ENCODE measurements around the gene ISY1. TPM values are rescaled to one million over a fixed set of nuclear protein-coding genes. Genes with fewer than 3 reads are reported as not detected.
A peak's percentile ranks its signal among the peaks of the same experiment; 100 is the strongest.
"Not testable (repeated sequence)": the region's sequence is repeated elsewhere in the genome, so short reads cannot be mapped to it uniquely, and the experiment has no call there.

ISY1 gene
- total RNA-seq, 2 donors from 2014 or later: 9.3 to 12.5 TPM

DNA sequence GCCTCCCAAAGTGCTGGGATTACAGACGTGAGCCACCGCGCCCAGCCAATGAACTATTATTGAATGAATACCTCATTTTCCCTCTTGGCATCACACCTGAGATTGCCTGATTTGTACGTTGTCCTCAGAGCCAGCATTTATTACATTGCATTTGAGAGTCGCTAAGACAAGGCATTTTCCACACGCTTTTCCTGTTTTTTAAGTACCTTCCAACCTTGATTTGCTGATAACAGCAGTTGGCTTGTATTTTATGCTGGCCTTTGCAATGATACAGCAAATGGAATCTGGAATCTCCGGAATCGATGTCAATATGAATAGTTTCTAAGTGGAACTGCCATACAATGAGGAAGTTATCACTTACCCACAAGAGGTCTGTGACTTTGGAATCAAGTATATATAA, 38.5 kb upstream of the ISY1 start:
- Histone ChIP-seq H3K4me3 (no peak overlapping the region), H3K9me3 (no peaks in the 10 kb centered on the region), H3K27ac (no peak overlapping the region), H3K36me3 (replicated peaks in 1 of 2; ENCODE audit: insufficient read depth in 1 of 2, low read depth in 2 of 2) (no peaks in the 10 kb centered on the region), H3K27me3 (no peaks in the 10 kb centered on the region), H3K4me1 (no peaks in the 10 kb centered on the region)
- intact Hi-C loops (cut with DNase I): no loop called here
- ATAC-seq (no peak), DNase-seq (no peak)
- WGBS, 2 donors: 81% methylated on average over 8 of the region's 8 CpGs
- TF ChIP-seq, protein P1, sequence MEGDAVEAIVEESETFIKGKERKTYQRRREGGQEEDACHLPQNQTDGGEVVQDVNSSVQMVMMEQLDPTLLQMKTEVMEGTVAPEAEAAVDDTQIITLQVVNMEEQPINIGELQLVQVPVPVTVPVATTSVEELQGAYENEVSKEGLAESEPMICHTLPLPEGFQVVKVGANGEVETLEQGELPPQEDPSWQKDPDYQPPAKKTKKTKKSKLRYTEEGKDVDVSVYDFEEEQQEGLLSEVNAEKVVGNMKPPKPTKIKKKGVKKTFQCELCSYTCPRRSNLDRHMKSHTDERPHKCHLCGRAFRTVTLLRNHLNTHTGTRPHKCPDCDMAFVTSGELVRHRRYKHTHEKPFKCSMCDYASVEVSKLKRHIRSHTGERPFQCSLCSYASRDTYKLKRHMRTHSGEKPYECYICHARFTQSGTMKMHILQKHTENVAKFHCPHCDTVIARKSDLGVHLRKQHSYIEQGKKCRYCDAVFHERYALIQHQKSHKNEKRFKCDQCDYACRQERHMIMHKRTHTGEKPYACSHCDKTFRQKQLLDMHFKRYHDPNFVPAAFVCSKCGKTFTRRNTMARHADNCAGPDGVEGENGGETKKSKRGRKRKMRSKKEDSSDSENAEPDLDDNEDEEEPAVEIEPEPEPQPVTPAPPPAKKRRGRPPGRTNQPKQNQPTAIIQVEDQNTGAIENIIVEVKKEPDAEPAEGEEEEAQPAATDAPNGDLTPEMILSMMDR (IDR thresholded peaks at IDR 0.05): no peak
- no peak for TF ChIP-seq POLR2A (IDR thresholded peaks at IDR 0.05)

DNA sequence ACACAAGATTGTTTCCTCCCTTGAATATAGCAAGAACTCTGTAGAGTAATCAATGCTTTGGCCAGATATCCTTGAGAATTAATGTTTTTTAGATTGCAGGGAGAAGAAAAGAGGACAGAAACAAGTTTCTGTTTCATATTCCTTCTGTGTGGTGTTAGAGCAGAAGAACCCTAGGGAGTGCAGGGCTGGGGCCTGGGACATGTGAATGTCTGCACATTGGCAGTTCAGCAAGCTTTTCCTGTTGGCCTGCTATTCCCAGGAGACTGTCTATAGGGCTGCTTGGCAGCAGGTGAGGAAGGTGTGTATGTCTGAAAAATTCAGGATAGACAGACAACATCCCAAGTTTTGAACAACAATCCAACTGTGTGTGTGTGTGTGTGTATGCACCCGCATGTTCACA, 36.5 kb upstream of the ISY1 start:
- ATAC-seq: no peak
- no peak for DNase-seq
- intact Hi-C loops (cut with DNase I): no loop called here
- no peaks in the 10 kb centered on the region for H3K9me3 ChIP-seq
- H3K27me3 ChIP-seq: no peaks in the 10 kb centered on the region
- 93 to 100% methylated on average over 1 of the region's 1 CpG for WGBS, 2 donors
- no peaks in the 10 kb centered on the region for H3K4me1 ChIP-seq
- no peak overlapping the region for H3K27ac ChIP-seq
- no peaks in the 10 kb centered on the region for H3K36me3 ChIP-seq (replicated peaks in 1 of 2; ENCODE audit: insufficient read depth in 1 of 2, low read depth in 2 of 2)
- H3K4me3 ChIP-seq: no peak overlapping the region
- TF ChIP-seq, protein P1 (IDR thresholded peaks at IDR 0.05): no peak
- TF ChIP-seq POLR2A (IDR thresholded peaks at IDR 0.05): no peak

DNA sequence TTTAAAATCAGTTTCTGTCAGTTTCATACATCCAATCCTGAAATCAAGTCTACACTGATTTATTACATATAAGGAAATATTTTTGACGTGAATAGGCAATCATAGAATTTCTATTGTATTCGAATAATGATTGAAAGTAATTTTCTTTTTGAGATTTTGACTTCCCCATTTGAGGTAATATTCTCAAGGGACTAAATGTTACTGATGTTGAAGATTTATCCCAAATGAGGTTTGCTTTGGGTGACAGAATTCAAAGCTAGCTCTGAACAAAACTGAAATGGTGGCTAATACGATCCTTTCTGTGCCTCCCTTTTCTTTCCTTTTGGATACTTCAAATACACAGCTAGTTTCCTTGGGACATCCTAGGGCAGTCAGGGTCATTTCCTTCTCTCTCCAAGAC, 35.7 kb upstream of the ISY1 start:
- WGBS, 2 donors: 91 to 93% methylated on average over 3 of the region's 3 CpGs
- H3K9me3 ChIP-seq: no peaks in the 10 kb centered on the region
- peak overlapping the region in 1 of 4 donors; percentile 42 for H3K27ac ChIP-seq
- ATAC-seq: no peak
- TF ChIP-seq POLR2A (IDR thresholded peaks at IDR 0.05): no peak
- TF ChIP-seq, protein P1 (IDR thresholded peaks at IDR 0.05): no peak
- H3K36me3 ChIP-seq (replicated peaks in 1 of 2; ENCODE audit: insufficient read depth in 1 of 2, low read depth in 2 of 2): no peaks in the 10 kb centered on the region
- no peak overlapping the region for H3K4me3 ChIP-seq
- no peak for DNase-seq
- H3K27me3 ChIP-seq: no peaks in the 10 kb centered on the region
- no peaks in the 10 kb centered on the region for H3K4me1 ChIP-seq
- intact Hi-C loops (cut with DNase I): no loop called here

DNA sequence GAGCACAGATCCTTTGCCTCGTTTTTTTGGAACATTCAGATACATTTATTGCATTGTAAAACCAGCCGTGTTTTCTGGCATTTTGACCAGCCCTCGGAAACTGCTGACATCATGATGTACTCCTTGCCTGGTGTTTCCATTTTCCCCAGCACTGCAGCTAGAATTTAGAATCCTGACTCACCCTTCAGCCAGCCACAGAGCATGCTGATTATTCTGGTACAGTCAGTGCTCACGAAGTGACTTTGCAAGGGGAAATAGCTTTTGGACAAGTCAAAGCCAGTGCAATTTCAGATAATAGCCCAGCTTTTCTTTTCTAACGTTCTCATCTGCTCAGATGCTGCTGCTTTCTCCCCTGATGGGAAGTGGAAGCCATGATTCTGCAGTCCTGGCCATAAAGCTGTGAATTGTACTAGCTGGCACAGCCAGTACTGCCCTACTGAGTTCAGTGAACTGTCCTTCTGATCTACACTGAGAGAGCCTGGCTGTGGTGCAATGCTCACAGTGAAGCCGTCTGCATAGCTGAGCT, 34.9 kb upstream of the ISY1 start:
- H3K36me3 ChIP-seq (replicated peaks in 1 of 2; ENCODE audit: insufficient read depth in 1 of 2, low read depth in 2 of 2): no peaks in the 10 kb centered on the region
- H3K27ac ChIP-seq: peak overlapping the region in 1 of 4 donors; percentile 42
- H3K4me3 ChIP-seq: no peak overlapping the region
- intact Hi-C loops (cut with DNase I): no loop called here
- H3K9me3 ChIP-seq: no peaks in the 10 kb centered on the region
- TF ChIP-seq, protein P1 (IDR thresholded peaks at IDR 0.05): no peak
- TF ChIP-seq POLR2A (IDR thresholded peaks at IDR 0.05): no peak
- WGBS, 2 donors: 47 to 66% methylated on average over 6 of the region's 6 CpGs
- ATAC-seq (peak; percentile 27), DNase-seq (peak in 1 of 4 donors; percentile 62)
- no peaks in the 10 kb centered on the region for H3K4me1 ChIP-seq
- H3K27me3 ChIP-seq: no peaks in the 10 kb centered on the region

DNA sequence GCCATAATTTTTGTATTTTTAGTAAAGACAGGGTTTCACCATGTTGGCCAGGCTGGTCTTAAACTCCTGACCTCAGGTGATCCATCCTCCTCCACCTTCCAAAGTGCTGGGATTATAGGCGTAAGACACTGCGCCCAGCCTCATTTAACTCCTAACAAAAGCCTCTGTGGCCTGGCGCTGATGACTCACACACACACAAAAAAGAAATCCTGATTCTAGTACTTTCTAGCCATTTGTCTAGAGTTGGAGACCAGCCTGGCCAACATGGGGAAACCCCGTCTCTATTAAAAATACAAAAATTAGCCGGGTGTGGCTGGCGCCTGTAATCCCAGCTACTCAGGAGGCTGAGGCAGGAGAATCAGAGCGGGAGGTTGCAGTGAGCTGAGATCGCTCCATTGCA, 28.9 kb upstream of the ISY1 start:
- intact Hi-C loops (cut with DNase I); H3K27ac ChIP-seq; H3K36me3 ChIP-seq (replicated peaks in 1 of 2; ENCODE audit: insufficient read depth in 1 of 2, low read depth in 2 of 2); ATAC-seq; H3K27me3 ChIP-seq; DNase-seq; H3K4me3 ChIP-seq; H3K9me3 ChIP-seq: not testable (repeated sequence)
- WGBS, 2 donors: 92 to 93% methylated on average over 7 to 8 of the region's 8 CpGs
- peaks cover 17% of the 10 kb centered on the region for H3K4me1 ChIP-seq
